A549 (cell line): ENCODE measurements around the gene SHANK3. TPM values are rescaled to one million over a fixed set of nuclear protein-coding genes. Genes with fewer than 3 reads are reported as not detected.

ENCODE experiments used
- ATAC-seq, 2 experiments: fragments of 200-7000 bp in 1 of 2; fragments of >200 bp in 1 of 2; cut with Nextera tagmentation in 1 of 2; cut with Tn5 transposase in 1 of 2; 3 replicates each; pipeline versions ENCODE4 v1.8.0 to v1.9.1; 2018 to 2020; ENCODE audit warnings: mild to moderate bottlenecking in 1 of 2, moderate library complexity in 1 of 2
- CTCF ChIA-PET: fragments of 300-600 bp; sonication (Branson Sonifier 250); formaldehyde crosslinking; extraction: SDS; loops from one replicate; lab custom pipeline; 2021; ENCODE audit warnings: antibody characterized with exemption, inconsistent platforms; lab: Yijun Ruan, JAX
- POLR2A ChIA-PET: fragments of 350-600 bp; formaldehyde crosslinking; extraction: SDS; loops from one replicate; lab custom pipeline; 2021; ENCODE audit warnings: antibody characterized with exemption, inconsistent platforms; lab: Yijun Ruan, JAX
- DNase-seq, 2 experiments: peaks; one replicate each; pipeline versions ENCODE4 v3.0.0 to v3.0.0-alpha.2; 2011 to 2016; ENCODE audit warnings: low read depth in 1 of 2, low spot score in 1 of 2
- FAIRE-seq: peaks from 2 replicates; lab custom pipeline; 2011; peaks lifted over from hg19 to GRCh38; lab: Jason Lieb, UNC
- H3K27ac ChIP-seq, 2 experiments: fragments of >200 bp; sonication (Bioruptor Twin); formaldehyde crosslinking; 3 replicates each; pipeline ENCODE4 v1.5.1; 2016 to 2017
- H3K4me1 ChIP-seq: fragments of >200 bp; sonication (Bioruptor Twin); formaldehyde crosslinking; 3 replicates; pipeline ENCODE4 v1.6.1; 2016
- H3K4me2 ChIP-seq: fragments of >200 bp; sonication (Bioruptor Twin); formaldehyde crosslinking; 3 replicates; pipeline ENCODE4 v1.6.1; 2016
- H3K4me3 ChIP-seq: fragments of >200 bp; sonication (Bioruptor Twin); formaldehyde crosslinking; 3 replicates; pipeline ENCODE4 v1.5.1; 2016
- H3K9me3 ChIP-seq: fragments of >200 bp; sonication (Bioruptor Twin); formaldehyde crosslinking; 3 replicates; pipeline ENCODE4 v1.6.1; 2016
- ATOH8 ChIP-seq: fragments of 250-450 bp; sonication (Bioruptor Pico); IDR thresholded peaks from 2 replicates; pipeline ENCODE4 v1.5.0; 2020; ENCODE audit warnings: low read depth, mild to moderate bottlenecking, moderate library complexity
- BHLHE40 ChIP-seq: IDR thresholded peaks from 2 replicates; pipeline ENCODE4 v1.6.1; 2012; ENCODE audit warnings: low read depth, low read length, inconsistent platforms
- CBX2 ChIP-seq: fragments of 200-600 bp; sonication (generic); IDR thresholded peaks from 2 replicates; pipeline ENCODE4 v1.6.1; 2016; ENCODE audit warnings: low read depth, mild to moderate bottlenecking, borderline replicate concordance
- CEBPB ChIP-seq, 2 experiments: fragments of >200 bp in 1 of 2; sonication (Bioruptor Twin) in 1 of 2; formaldehyde crosslinking in 1 of 2; IDR thresholded peaks; 2 replicates each; pipeline ENCODE4 v1.6.1; 2012 to 2016
- CHD2 ChIP-seq: fragments of 150-350 bp; IDR thresholded peaks from 2 replicates; pipeline ENCODE4 v1.6.1; 2014; ENCODE audit warnings: low read length; ENCODE audit not compliant: partially characterized antibody
- CHD4 ChIP-seq: fragments of 200-600 bp; sonication (generic); IDR thresholded peaks from 2 replicates; pipeline ENCODE4 v1.6.1; 2016; ENCODE audit warnings: antibody characterized with exemption, mild to moderate bottlenecking, borderline replicate concordance
- EHMT2 ChIP-seq: fragments of 200-600 bp; sonication (generic); IDR thresholded peaks from 2 replicates; pipeline ENCODE4 v1.6.1; 2016; ENCODE audit warnings: antibody characterized with exemption, low read depth, mild to moderate bottlenecking, moderate library complexity
- EP300 ChIP-seq, 2 experiments: fragments of >200 bp; sonication (Bioruptor Twin); formaldehyde crosslinking; IDR thresholded peaks; 2 replicates in 1 of 2; 3 replicates in 1 of 2; pipeline ENCODE4 v1.6.1; 2016 to 2017
- ESRRA ChIP-seq: fragments of 150-350 bp; IDR thresholded peaks from 2 replicates; pipeline ENCODE4 v1.6.1; 2014; ENCODE audit warnings: mild to moderate bottlenecking, low read length, borderline replicate concordance
- FOSL2 ChIP-seq, 2 experiments: fragments of 450-650 bp in 1 of 2; fragments of >200 bp in 1 of 2; sonication (Bioruptor Twin) in 1 of 2; formaldehyde crosslinking; IDR thresholded peaks; 2 replicates each; pipeline versions ENCODE4 v1.5.0 to v1.6.1; 2016 to 2020; ENCODE audit warnings: mild to moderate bottlenecking in 1 of 2, moderate library complexity in 1 of 2
- FOXS1 ChIP-seq: fragments of 250-450 bp; sonication (Bioruptor Pico); IDR thresholded peaks from 2 replicates; pipeline ENCODE4 v1.5.0; 2020; ENCODE audit warnings: mild to moderate bottlenecking, moderate library complexity
- HEYL ChIP-seq: fragments of 250-450 bp; sonication (Bioruptor Pico); IDR thresholded peaks from 2 replicates; pipeline ENCODE4 v1.8.0; 2021; ENCODE audit warnings: mild to moderate bottlenecking, moderate library complexity
- HOXA7 ChIP-seq: fragments of 250-450 bp; sonication (Bioruptor Pico); IDR thresholded peaks from 2 replicates; pipeline ENCODE4 v1.5.0; 2020; ENCODE audit warnings: mild to moderate bottlenecking, moderate library complexity
- HOXB5 ChIP-seq: fragments of 250-450 bp; sonication (Bioruptor Pico); IDR thresholded peaks from 2 replicates; pipeline ENCODE4 v1.5.0; 2020; ENCODE audit warnings: mild to moderate bottlenecking, moderate library complexity
- JUNB ChIP-seq: fragments of >200 bp; sonication (Bioruptor Twin); formaldehyde crosslinking; IDR thresholded peaks from 2 replicates; pipeline ENCODE4 v1.6.1; 2016
- MAZ ChIP-seq: fragments of 150-350 bp; IDR thresholded peaks from 2 replicates; pipeline ENCODE4 v1.6.1; 2014; ENCODE audit warnings: antibody characterized with exemption, low read depth, low read length, borderline replicate concordance
- MYC ChIP-seq: IDR thresholded peaks from 2 replicates; pipeline ENCODE4 v1.6.1; 2012; ENCODE audit warnings: mild to moderate bottlenecking, inconsistent platforms, low read length, improper control_type of control experiment, borderline replicate concordance
- NR3C1 ChIP-seq: fragments of >200 bp; sonication (Bioruptor Twin); formaldehyde crosslinking; IDR thresholded peaks from 3 replicates; pipeline ENCODE4 v1.6.1; 2017
- PHF8 ChIP-seq: fragments of 200-600 bp; sonication (generic); IDR thresholded peaks from 2 replicates; pipeline ENCODE4 v1.6.1; 2016; ENCODE audit warnings: low read depth, mild to moderate bottlenecking, antibody characterized with exemption, moderate library complexity, borderline replicate concordance
- RCOR1 ChIP-seq: fragments of 150-350 bp; IDR thresholded peaks from 2 replicates; pipeline ENCODE4 v1.6.1; 2014; ENCODE audit warnings: antibody characterized with exemption, low read length, low read depth
- REST ChIP-seq: fragments of 200-600 bp; sonication (generic); IDR thresholded peaks from 2 replicates; pipeline ENCODE4 v1.6.1; 2016; ENCODE audit warnings: antibody characterized with exemption, mild to moderate bottlenecking, moderate library complexity
- RFX5 ChIP-seq: fragments of 450-650 bp; IDR thresholded peaks from 2 replicates; pipeline ENCODE4 v1.7.1; 2014; ENCODE audit warnings: antibody characterized with exemption, mild to moderate bottlenecking, moderate library complexity
- ZFP36 ChIP-seq: fragments of 450-650 bp; IDR thresholded peaks from 2 replicates; pipeline ENCODE4 v1.6.1; 2014; ENCODE audit warnings: borderline replicate concordance; ENCODE audit not compliant: partially characterized antibody
- ZSCAN20 ChIP-seq: fragments of 250-450 bp; sonication (Bioruptor Pico); IDR thresholded peaks from 2 replicates; pipeline ENCODE4 v1.8.0; 2022; ENCODE audit warnings: mild to moderate bottlenecking, moderate library complexity
- WGBS: methylation state at CpG from one replicate; pipeline ENCODE4 v1.1.6; 2017; ENCODE audit errors: missing lambda C conversion rate; 5-methylcytosine and 5-hydroxymethylcytosine counted together
- polyA plus RNA-seq, 4 experiments: library from polyadenylated mRNA; depleted of rRNA in 3 of 4; stranded (reverse); fragments of >200 nt; fragmentation: RNase III in 1 of 4; extraction: RNeasy Plus Mini Kit Qiagen cat#74134 plus additional on column Dnase treatment in 1 of 4; gene quantifications; 2 replicates in 3 of 4; 3 replicates in 1 of 4; pipeline ENCODE4 v1.2.3, GENCODE V29; 2011 to 2017

Gene SHANK3
- polyA plus RNA-seq, 2 of the 4 experiments (the other 2 are of a cell fraction) = 0.53 to 2.4 TPM

- FAIRE-seq (no peak), ATAC-seq (no peak), DNase-seq (no peak)
- Histone ChIP-seq H3K4me2 (no peak overlapping the region), H3K27ac (no peak overlapping the region), H3K4me3 (no peak overlapping the region), H3K4me1 (no peaks in the 10 kb centered on the region), H3K9me3 (no peaks in the 10 kb centered on the region)
- 56% methylated on average over 5 of the region's 9 CpGs for WGBS
- CTCF ChIA-PET = no interaction called here
- TF ChIP-seq MAZ = no peak
- TF ChIP-seq ZSCAN20 (CRISPR knock-in tag) = no peak
- TF ChIP-seq CHD4 = no peak
- no peak for TF ChIP-seq CEBPB (IDR thresholded peaks at IDR 0.05)
- TF ChIP-seq MYC = no peak
- TF ChIP-seq FOXS1 = no peak
- TF ChIP-seq EHMT2 = no peak
- TF ChIP-seq EP300 (IDR thresholded peaks at IDR 0.05) = no peak
- TF ChIP-seq FOSL2 (IDR thresholded peaks at IDR 0.05) = no peak
- TF ChIP-seq FOSL2 (CRISPR knock-in tag; IDR thresholded peaks at IDR 0.05) = no peak
- TF ChIP-seq NR3C1 = no peak
- no peak for TF ChIP-seq REST
- no peak for TF ChIP-seq BHLHE40
- no peak for TF ChIP-seq JUNB
- no peak for TF ChIP-seq RCOR1
- POLR2A ChIA-PET = no interaction called here
Measured at GRCh38 chr22:50686794-50687193, 14.2 kb downstream of the SHANK3 start.

DNA sequence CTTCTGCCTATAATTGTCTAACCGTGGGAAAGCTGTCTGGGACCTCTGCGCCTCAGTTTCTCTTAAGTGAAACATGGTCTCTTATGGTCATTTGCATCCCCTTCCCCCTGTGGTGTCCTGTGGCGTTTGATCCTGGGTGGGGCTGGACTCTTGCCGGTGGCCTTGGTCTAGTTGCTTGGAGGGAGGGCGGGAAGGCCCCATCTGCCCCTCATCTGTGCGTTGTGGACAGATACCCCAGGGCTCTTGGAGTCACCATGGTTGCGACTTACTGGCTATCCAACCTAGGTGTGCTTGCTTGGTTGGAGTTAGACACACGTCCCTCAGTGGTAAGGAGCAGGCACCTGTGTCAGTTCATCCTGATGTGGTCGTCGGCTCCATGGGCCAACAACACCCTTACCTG lies 15.2 kb downstream of the SHANK3 start:
- no peak for DNase-seq
- H3K4me2 ChIP-seq = no peak overlapping the region
- ATAC-seq = no peak
- H3K4me1 ChIP-seq = no peaks in the 10 kb centered on the region
- CTCF ChIA-PET = no interaction called here
- H3K27ac ChIP-seq = no peak overlapping the region
- 82% methylated on average over 9 of the region's 10 CpGs for WGBS
- no peak for FAIRE-seq
- TF ChIP-seq CBX2 (no peak), ESRRA (no peak), ATOH8 (no peak), CHD2 (no peak), HOXB5 (CRISPR knock-in tag) (no peak), PHF8 (no peak), NR3C1 (no peak), ZFP36 (no peak), HEYL (CRISPR knock-in tag) (no peak), HOXA7 (CRISPR knock-in tag) (no peak), RFX5 (no peak)
- POLR2A ChIA-PET = no interaction called here
- H3K9me3 ChIP-seq = no peaks in the 10 kb centered on the region
- H3K4me3 ChIP-seq = no peak overlapping the region
